Fibroblast of the conjunctiva (primary cell): ENCODE results near the gene AHSP.
"Not testable (repeated sequence)": the region's sequence is repeated elsewhere in the genome, so short reads cannot be mapped to it uniquely, and the experiment has no call there.

Experiments used
- DNase-seq: peaks from one replicate; pipeline ENCODE4 v3.0.0-alpha.2; 2010; ENCODE audit warnings: low read depth

The AHSP gene

GRCh38 chr16:31531096-31531495 is 3.4 kb downstream of the AHSP start:
- no peak for DNase-seq

DNA sequence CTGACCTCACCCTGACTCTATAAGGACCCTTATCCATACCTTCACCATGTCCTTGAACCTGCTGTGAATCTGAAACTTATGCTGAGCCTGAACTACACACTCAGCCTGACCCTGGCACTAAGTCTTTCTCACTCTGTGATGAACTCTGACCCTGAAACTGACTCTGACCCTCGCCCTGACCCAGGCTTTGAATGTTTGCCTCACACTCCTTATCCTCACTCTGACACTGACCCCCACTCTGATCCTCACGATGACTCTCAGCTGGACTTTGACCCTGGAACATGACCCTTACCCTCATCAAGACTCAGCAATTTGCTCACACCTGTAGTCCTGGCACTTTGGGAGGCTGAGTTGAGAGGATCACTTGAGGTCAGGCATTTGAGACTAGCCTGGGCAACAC is 4.4 kb downstream of the AHSP start:
- DNase-seq: no peak

- DNase-seq: no peak
Observed at GRCh38 chr16:31532896-31533295, 5.2 kb downstream of the AHSP start.

DNA sequence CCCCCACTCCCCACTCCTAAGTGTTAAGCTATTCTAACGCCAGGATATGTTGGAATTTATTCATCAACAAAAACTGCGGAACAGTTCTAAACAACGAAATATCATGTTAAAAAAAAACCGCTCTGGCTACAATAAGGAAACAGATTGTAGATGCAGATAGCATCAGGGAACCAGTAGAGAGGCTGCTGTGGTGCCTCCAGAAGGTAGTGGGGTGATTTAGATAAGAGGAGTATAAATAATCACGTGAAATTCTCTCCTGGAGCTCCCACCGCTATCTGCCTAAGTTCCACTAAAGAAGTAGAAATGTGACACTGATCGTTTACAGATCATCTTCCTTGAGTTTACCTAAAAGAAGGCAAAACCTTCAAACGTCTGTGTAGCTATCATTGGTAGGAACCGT is 8.0 kb downstream of the AHSP start:
- DNase-seq: no peak

DNA sequence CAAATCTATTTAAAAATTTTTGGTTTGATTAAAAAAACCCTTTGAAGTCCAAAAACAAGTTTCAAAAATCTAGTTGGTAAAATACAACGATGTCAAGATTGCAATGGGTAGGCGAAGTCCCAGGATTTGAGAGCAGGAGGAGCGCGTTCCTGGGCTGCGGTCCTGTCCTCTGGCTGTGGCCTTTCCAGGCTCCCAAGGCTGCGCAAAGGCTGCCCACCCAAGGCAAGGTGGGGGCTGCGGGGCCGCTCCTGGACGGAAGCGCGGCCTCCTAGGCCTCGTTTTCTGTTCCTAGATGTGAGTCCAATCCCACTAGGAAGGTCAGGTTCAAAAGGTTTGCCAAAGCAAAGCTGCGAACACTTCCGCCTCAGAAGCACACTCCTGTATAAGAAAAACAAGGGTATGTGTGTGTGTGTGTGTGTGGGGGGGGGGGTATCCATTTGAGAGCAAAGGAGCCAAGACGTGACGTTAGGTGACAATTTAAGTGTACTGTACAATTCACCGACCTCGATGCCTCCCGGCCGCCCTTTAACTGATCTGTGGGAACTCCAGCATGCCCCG is 9.2 kb downstream of the AHSP start:
- no peak for DNase-seq

GRCh38 chr16:31537362-31538242 is 9.9 kb downstream of the AHSP start:
- DNase-seq: no peak

GRCh38 chr16:31538243-31538598 is 10.5 kb downstream of the AHSP start:
- DNase-seq: not testable (repeated sequence)

- not testable (repeated sequence) for DNase-seq
Observed at GRCh38 chr16:31539762-31540161, 12.1 kb downstream of the AHSP start.

GRCh38 chr16:31542763-31543162 is 15.1 kb downstream of the AHSP start:
- DNase-seq: no peak

- DNase-seq: no peak
Observed at GRCh38 chr16:31561426-31562233, 33.9 kb downstream of the AHSP start.

GRCh38 chr16:31568577-31569359 is 41.1 kb downstream of the AHSP start:
- DNase-seq: no peak

DNA sequence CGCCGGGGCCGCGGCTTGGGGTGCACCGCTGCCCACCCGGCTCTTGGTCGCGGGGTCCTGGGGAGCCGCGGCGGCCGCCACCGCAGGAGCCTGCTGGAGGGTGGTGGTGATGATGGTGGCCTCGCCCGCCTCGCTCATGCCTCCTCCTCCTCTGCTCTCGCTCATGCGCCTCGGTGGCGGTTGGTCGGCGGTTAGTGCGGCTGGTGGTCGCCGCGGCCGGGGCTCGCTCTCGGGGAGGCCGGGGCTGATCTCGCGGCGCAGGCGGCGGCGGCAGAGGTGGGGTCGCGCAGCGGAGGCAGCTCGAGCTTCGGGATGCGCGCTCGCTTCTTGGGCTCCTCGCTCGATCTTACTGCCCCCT is 41.6 kb downstream of the AHSP start:
- no peak for DNase-seq

DNA sequence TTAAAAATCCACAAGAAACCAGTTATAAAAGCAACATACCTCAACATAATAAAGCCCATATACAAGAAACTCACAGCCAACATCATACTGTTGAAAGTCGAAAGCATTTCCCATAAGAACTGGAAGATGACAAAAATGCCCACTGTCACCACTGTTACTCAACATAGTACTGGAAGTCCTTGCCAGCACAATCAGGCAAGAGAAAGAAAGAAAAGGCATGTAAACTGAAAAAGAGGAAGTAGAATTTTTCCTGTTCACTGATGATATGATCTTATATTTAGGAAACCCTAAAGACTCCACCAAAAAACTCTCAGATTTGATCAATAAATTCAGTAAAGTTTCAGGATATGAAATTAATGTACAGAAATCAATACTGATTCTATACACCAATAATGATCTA is 45.1 kb downstream of the AHSP start:
- DNase-seq: no peak

DNA sequence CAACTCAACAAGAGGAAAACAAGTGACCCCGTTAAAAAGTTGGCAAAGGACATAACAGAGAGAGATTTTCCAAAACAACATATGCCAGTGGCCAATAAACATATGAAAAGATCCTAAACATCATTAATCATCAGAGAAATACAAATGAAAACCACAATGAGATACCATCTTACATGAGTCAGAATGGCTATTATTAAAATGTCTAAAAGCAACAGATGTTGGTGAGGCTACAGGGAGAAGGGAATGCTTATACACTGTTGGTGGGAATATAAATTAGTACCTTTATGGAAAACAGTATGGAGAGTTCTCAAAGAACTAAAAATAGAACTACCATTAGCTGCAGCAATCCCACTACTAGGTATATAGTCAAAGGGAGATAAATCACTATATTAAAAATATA is 46.5 kb downstream of the AHSP start:
- DNase-seq: not testable (repeated sequence)

GRCh38 chr16:31577411-31577810 is 49.7 kb downstream of the AHSP start:
- DNase-seq: no peak
